HFFc6 (cell line): ENCODE measurements around the gene ARHGAP44. TPM values are rescaled to one million over a fixed set of nuclear protein-coding genes. Genes with fewer than 3 reads are reported as not detected.
A peak's percentile ranks its signal among the peaks of the same experiment; 100 is the strongest.
"Not testable (repeated sequence)": the region's sequence is repeated elsewhere in the genome, so short reads cannot be mapped to it uniquely, and the experiment has no call there.

Experiments
- DNase-seq: peaks from one replicate; pipeline ENCODE4 v3.0.0-alpha.2; 2018
- H3K27ac Mint-ChIP-seq: 2 replicates; pipeline ENCODE4 v1.8.0; 2020; ENCODE audit warnings: mild to moderate bottlenecking, mixed read lengths
- H3K27me3 Mint-ChIP-seq: 2 replicates; pipeline ENCODE4 v1.8.0; 2021; ENCODE audit warnings: mild to moderate bottlenecking, moderate library complexity, mixed read lengths; ENCODE audit not compliant: insufficient read depth
- H3K36me3 Mint-ChIP-seq: 2 replicates; pipeline ENCODE4 v1.8.0; 2021; ENCODE audit warnings: low read depth, mixed read lengths
- H3K4me1 Mint-ChIP-seq: 2 replicates; pipeline ENCODE4 v1.8.0; 2020; ENCODE audit warnings: low read depth, mixed read lengths
- H3K4me3 Mint-ChIP-seq: 2 replicates; pipeline ENCODE4 v1.8.0; 2020; ENCODE audit warnings: mild to moderate bottlenecking, moderate library complexity, mixed read lengths
- H3K9me3 Mint-ChIP-seq: 2 replicates; pipeline ENCODE4 v1.8.0; 2020; ENCODE audit warnings: mild to moderate bottlenecking, mixed read lengths
- CTCF ChIP-seq: fragments of 200-600 bp; sonication (generic); IDR thresholded peaks from 2 replicates; pipeline ENCODE4 v1.5.0; 2021; ENCODE audit warnings: antibody characterized with exemption, mild to moderate bottlenecking
- total RNA-seq, 6 experiments: library from RNA; stranded (reverse); fragmentation: NEBNext Ultra II Directional; extraction: Animal tissue kit (Norgen Biotek cat#: 25700); gene quantifications; 2 replicates in 1 of 6; 3 replicates in 5 of 6; pipeline ENCODE4 v1.2.3, GENCODE V29; 2021

ARHGAP44 gene
- total RNA-seq, 6 experiments from 2014 or later, result 0.43 to 1.3 (median 0.68) TPM

- no peaks in the 10 kb centered on the region for H3K9me3 Mint-ChIP-seq
- no peak for DNase-seq
- H3K27me3 Mint-ChIP-seq, result peaks cover 38% of the 10 kb centered on the region
- no peaks in the 10 kb centered on the region for H3K4me1 Mint-ChIP-seq
- no peak overlapping the region for H3K27ac Mint-ChIP-seq
- H3K36me3 Mint-ChIP-seq, result no peaks in the 10 kb centered on the region
- H3K4me3 Mint-ChIP-seq, result no peak overlapping the region
- TF ChIP-seq CTCF, result no peak
Observed at GRCh38 chr17:12967962-12968361, 178.7 kb downstream of the ARHGAP44 start.

GRCh38 chr17:12973496-12974004 is 184.3 kb downstream of the ARHGAP44 start:
- peaks cover 11% of the 10 kb centered on the region; the same call in 1 of the 2 replicates for H3K4me1 Mint-ChIP-seq
- no peak overlapping the region for H3K27ac Mint-ChIP-seq
- H3K27me3 Mint-ChIP-seq, result peaks cover 31% of the 10 kb centered on the region
- no peaks in the 10 kb centered on the region for H3K9me3 Mint-ChIP-seq
- no peaks in the 10 kb centered on the region for H3K36me3 Mint-ChIP-seq
- TF ChIP-seq CTCF, result no peak
- H3K4me3 Mint-ChIP-seq, result peak overlapping the region; percentile 42; the same call in 1 of the 2 replicates
- DNase-seq, result no peak

- Mint-ChIP-seq H3K27me3 (peaks cover 34% of the 10 kb centered on the region), H3K4me3 (peak overlapping the region; percentile 65; the same call in 1 of the 2 replicates), H3K4me1 (peaks cover 11% of the 10 kb centered on the region; the same call in 1 of the 2 replicates), H3K9me3 (no peaks in the 10 kb centered on the region), H3K36me3 (no peaks in the 10 kb centered on the region), H3K27ac (no peak overlapping the region)
- TF ChIP-seq CTCF, result no peak
- DNase-seq, result no peak
Observed at GRCh38 chr17:12974005-12974531, 184.8 kb downstream of the ARHGAP44 start.

- Mint-ChIP-seq H3K27ac (no peak overlapping the region), H3K36me3 (no peaks in the 10 kb centered on the region), H3K27me3 (peaks cover 23% of the 10 kb centered on the region), H3K4me1 (peaks cover 22% of the 10 kb centered on the region; the same call in 1 of the 2 replicates), H3K9me3 (no peaks in the 10 kb centered on the region), H3K4me3 (no peak overlapping the region)
- TF ChIP-seq CTCF, result no peak
- DNase-seq, result no peak
Observed at GRCh38 chr17:12977008-12977751, 187.9 kb downstream of the ARHGAP44 start.

- Mint-ChIP-seq H3K4me1 (peaks cover 26% of the 10 kb centered on the region), H3K27me3 (peaks cover 19% of the 10 kb centered on the region)
- not testable (repeated sequence) for H3K36me3 Mint-ChIP-seq, DNase-seq, H3K27ac Mint-ChIP-seq, H3K4me3 Mint-ChIP-seq, H3K9me3 Mint-ChIP-seq
Observed at GRCh38 chr17:12978787-12979186, 189.5 kb downstream of the ARHGAP44 start.

- DNase-seq, result no peak
- Mint-ChIP-seq H3K27ac (no peak overlapping the region), H3K36me3 (no peaks in the 10 kb centered on the region), H3K9me3 (no peaks in the 10 kb centered on the region), H3K4me3 (no peak overlapping the region), H3K27me3 (peaks cover 19% of the 10 kb centered on the region), H3K4me1 (peaks cover 29% of the 10 kb centered on the region)
- no peak for TF ChIP-seq CTCF
Observed at GRCh38 chr17:12979246-12979645, 189.9 kb downstream of the ARHGAP44 start.
